Activated CD4-positive, alpha-beta memory T cell treated with anti-CD3 and anti-CD28 coated beads for 36 hours (primary cell): ENCODE measurements around the gene CMTM4. TPM values are rescaled to one million over a fixed set of nuclear protein-coding genes. Genes with fewer than 3 reads are reported as not detected.
A peak's percentile ranks its signal among the peaks of the same experiment; 100 is the strongest.

Experiments used
- CTCF ChIA-PET: fragments of 350-600 bp; sonication (Branson Sonifier 250); formaldehyde crosslinking; loops from one replicate; lab custom pipeline; 2021; ENCODE audit warnings: antibody characterized with exemption, inconsistent platforms; lab: Charles Lee
- POLR2A ChIA-PET: fragments of 350-600 bp; sonication (Branson Sonifier 250); formaldehyde crosslinking; loops from one replicate; lab custom pipeline; 2021; ENCODE audit warnings: antibody characterized with exemption; lab: Charles Lee
- DNase-seq: peaks from one replicate; pipeline ENCODE4 v3.0.0-alpha.2; 2020
- H3K27ac Mint-ChIP-seq: one replicate; pipeline ENCODE4 v1.8.0; 2021; ENCODE audit warnings: mixed read lengths
- H3K27me3 Mint-ChIP-seq: one replicate; pipeline ENCODE4 v1.8.0; 2021; ENCODE audit warnings: mixed read lengths
- H3K36me3 Mint-ChIP-seq: one replicate; pipeline ENCODE4 v1.8.0; 2021; ENCODE audit warnings: mixed read lengths
- H3K4me1 Mint-ChIP-seq: one replicate; pipeline ENCODE4 v1.8.0; 2021; ENCODE audit warnings: low read depth, mixed read lengths
- H3K4me3 Mint-ChIP-seq: one replicate; pipeline ENCODE4 v1.8.0; 2021; ENCODE audit warnings: mild to moderate bottlenecking, mixed read lengths
- H3K9me3 Mint-ChIP-seq: one replicate; pipeline ENCODE4 v1.8.0; 2021; ENCODE audit warnings: mixed read lengths
- intact Hi-C: fragments of 100-400 bp; cut with micrococcal nuclease; formaldehyde crosslinking; loops from one replicate; pipeline ENCODE4 v1.15.1; 2023
- total RNA-seq, 2 experiments: library from RNA; stranded (reverse); gene quantifications; one replicate each; pipeline ENCODE4 v1.2.3, GENCODE V29; 2021

Gene CMTM4
- total RNA-seq, 2 experiments from 2014 or later = 2.8 to 4.1 TPM

- CTCF ChIA-PET = interaction anchor here (1.2 kb wide), 1 partner anchor 44 kb away, joined by 3 read pairs; no protein-coding TSS in a partner anchor
- Mint-ChIP-seq H3K4me3 (no peak overlapping the region), H3K4me1 (no peaks in the 10 kb centered on the region), H3K27me3 (no peaks in the 10 kb centered on the region), H3K27ac (no peak overlapping the region), H3K36me3 (peaks cover 24% of the 10 kb centered on the region), H3K9me3 (no peaks in the 10 kb centered on the region)
- intact Hi-C loops = no loop called here
- DNase-seq = no peak
- POLR2A ChIA-PET = no interaction called here
Measured at GRCh38 chr16:66720766-66721165, 24.2 kb upstream of the CMTM4 start.

- Mint-ChIP-seq H3K9me3 (no peaks in the 10 kb centered on the region), H3K4me1 (no peaks in the 10 kb centered on the region), H3K4me3 (no peak overlapping the region), H3K36me3 (peaks cover 16% of the 10 kb centered on the region), H3K27ac (no peak overlapping the region), H3K27me3 (no peaks in the 10 kb centered on the region)
- intact Hi-C loops = no loop called here
- ChIA-PET POLR2A (no interaction called here), CTCF (no interaction called here)
- no peak for DNase-seq
Measured at GRCh38 chr16:66719246-66719645, 22.7 kb upstream of the CMTM4 start.

GRCh38 chr16:66717776-66718175 is 21.2 kb upstream of the CMTM4 start:
- Mint-ChIP-seq H3K27ac (no peak overlapping the region), H3K9me3 (no peaks in the 10 kb centered on the region), H3K4me3 (no peak overlapping the region), H3K27me3 (no peaks in the 10 kb centered on the region), H3K36me3 (peaks cover 4% of the 10 kb centered on the region), H3K4me1 (no peaks in the 10 kb centered on the region)
- CTCF ChIA-PET = interaction anchor here (2.3 kb wide), 1 partner anchor 23 kb away, joined by 5 read pairs; no protein-coding TSS in a partner anchor
- no peak for DNase-seq
- POLR2A ChIA-PET = no interaction called here
- intact Hi-C loops = no loop called here

GRCh38 chr16:66717112-66717675 is 20.7 kb upstream of the CMTM4 start:
- H3K36me3 Mint-ChIP-seq = peaks cover 4% of the 10 kb centered on the region
- ChIA-PET CTCF (interaction anchor here (2.3 kb wide), 1 partner anchor 23 kb away, joined by 5 read pairs; no protein-coding TSS in a partner anchor), POLR2A (no interaction called here)
- H3K4me1 Mint-ChIP-seq = no peaks in the 10 kb centered on the region
- no peaks in the 10 kb centered on the region for H3K9me3 Mint-ChIP-seq
- intact Hi-C loops = no loop called here
- H3K4me3 Mint-ChIP-seq = no peak overlapping the region
- no peak overlapping the region for H3K27ac Mint-ChIP-seq
- peak; percentile 29 for DNase-seq
- no peaks in the 10 kb centered on the region for H3K27me3 Mint-ChIP-seq

DNA sequence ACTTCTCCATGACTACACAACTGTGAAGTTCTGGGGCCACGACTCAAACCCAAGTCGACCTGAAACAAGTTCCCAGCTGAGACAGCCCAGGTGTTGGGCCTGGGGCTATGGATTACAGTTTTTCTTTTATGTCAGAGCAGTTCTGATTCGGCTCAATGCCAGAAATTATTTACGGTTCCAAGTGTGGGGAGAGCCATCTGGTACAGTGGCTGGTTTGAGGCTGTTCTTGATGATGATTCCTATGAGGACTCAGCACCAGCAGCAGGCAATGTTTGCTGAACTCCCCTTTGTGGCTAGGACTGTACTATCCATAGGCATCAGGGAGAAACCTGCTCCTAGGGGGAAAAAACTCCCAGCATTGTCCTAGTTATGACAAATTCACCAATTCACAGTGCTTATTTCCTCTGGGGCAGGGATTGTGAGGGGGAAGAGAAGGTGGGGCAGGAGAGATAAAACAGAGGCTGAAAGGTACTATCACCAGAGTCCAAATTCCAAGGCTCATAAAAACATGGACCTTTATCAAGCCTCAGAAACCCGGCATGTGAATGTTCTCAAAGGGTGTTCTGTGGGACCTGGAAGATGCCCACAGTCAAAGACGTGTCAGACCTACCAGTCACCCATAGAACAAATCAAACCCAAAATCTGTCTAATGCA is 18.2 kb upstream of the CMTM4 start:
- no peaks in the 10 kb centered on the region for H3K27me3 Mint-ChIP-seq
- peaks cover 2% of the 10 kb centered on the region for H3K36me3 Mint-ChIP-seq
- no peak for DNase-seq
- no peak overlapping the region for H3K27ac Mint-ChIP-seq
- H3K9me3 Mint-ChIP-seq = no peaks in the 10 kb centered on the region
- intact Hi-C loops = no loop called here
- ChIA-PET CTCF (interaction anchor here (1.3 kb wide), 1 partner anchor 64 kb away, joined by 6 read pairs; no protein-coding TSS in a partner anchor), POLR2A (no interaction called here)
- H3K4me3 Mint-ChIP-seq = no peak overlapping the region
- H3K4me1 Mint-ChIP-seq = no peaks in the 10 kb centered on the region

- ChIA-PET POLR2A (interaction anchor here (0.6 kb wide), 1 partner anchor 23 kb away, joined by 4 read pairs; no protein-coding TSS in a partner anchor), CTCF (interaction anchor here (1.6 kb wide), 1 partner anchor 26 kb away, joined by 4 read pairs; no protein-coding TSS in a partner anchor)
- DNase-seq = no peak
- no peaks in the 10 kb centered on the region for H3K9me3 Mint-ChIP-seq
- no peak overlapping the region for H3K27ac Mint-ChIP-seq
- H3K36me3 Mint-ChIP-seq = peaks cover 2% of the 10 kb centered on the region
- H3K4me3 Mint-ChIP-seq = no peak overlapping the region
- no peaks in the 10 kb centered on the region for H3K27me3 Mint-ChIP-seq
- no peaks in the 10 kb centered on the region for H3K4me1 Mint-ChIP-seq
- intact Hi-C loops = no loop called here
Measured at GRCh38 chr16:66714062-66714461, 17.5 kb upstream of the CMTM4 start.

- no peak for DNase-seq
- H3K27ac Mint-ChIP-seq = no peak overlapping the region
- no peaks in the 10 kb centered on the region for H3K27me3 Mint-ChIP-seq
- intact Hi-C loops = no loop called here
- H3K36me3 Mint-ChIP-seq = no peaks in the 10 kb centered on the region
- no peaks in the 10 kb centered on the region for H3K9me3 Mint-ChIP-seq
- ChIA-PET POLR2A (no interaction called here), CTCF (interaction anchor here (0.7 to 1.6 kb wide), 4 partner anchors 15 to 307 kb away, joined by 3 to 4 read pairs (median 3); no protein-coding TSS in a partner anchor)
- H3K4me3 Mint-ChIP-seq = no peak overlapping the region
- no peaks in the 10 kb centered on the region for H3K4me1 Mint-ChIP-seq
Measured at GRCh38 chr16:66713076-66713475, 16.5 kb upstream of the CMTM4 start.

GRCh38 chr16:66712512-66712911 is 16.0 kb upstream of the CMTM4 start:
- no peaks in the 10 kb centered on the region for H3K9me3 Mint-ChIP-seq
- no peaks in the 10 kb centered on the region for H3K27me3 Mint-ChIP-seq
- no peak overlapping the region for H3K27ac Mint-ChIP-seq
- ChIA-PET CTCF (interaction anchor here (0.7 to 1.2 kb wide), 3 partner anchors 16 to 306 kb away, joined by 3 read pairs; no protein-coding TSS in a partner anchor), POLR2A (no interaction called here)
- DNase-seq = no peak
- no peak overlapping the region for H3K4me3 Mint-ChIP-seq
- H3K4me1 Mint-ChIP-seq = no peaks in the 10 kb centered on the region
- no peaks in the 10 kb centered on the region for H3K36me3 Mint-ChIP-seq
- intact Hi-C loops = no loop called here

- no peaks in the 10 kb centered on the region for H3K9me3 Mint-ChIP-seq
- H3K36me3 Mint-ChIP-seq = no peaks in the 10 kb centered on the region
- no peak overlapping the region for H3K4me3 Mint-ChIP-seq
- no peaks in the 10 kb centered on the region for H3K4me1 Mint-ChIP-seq
- no peak for DNase-seq
- H3K27ac Mint-ChIP-seq = no peak overlapping the region
- intact Hi-C loops = no loop called here
- CTCF ChIA-PET = no interaction called here
- POLR2A ChIA-PET = no interaction called here
- no peaks in the 10 kb centered on the region for H3K27me3 Mint-ChIP-seq
Measured at GRCh38 chr16:66711581-66711980, 15.0 kb upstream of the CMTM4 start.

DNA sequence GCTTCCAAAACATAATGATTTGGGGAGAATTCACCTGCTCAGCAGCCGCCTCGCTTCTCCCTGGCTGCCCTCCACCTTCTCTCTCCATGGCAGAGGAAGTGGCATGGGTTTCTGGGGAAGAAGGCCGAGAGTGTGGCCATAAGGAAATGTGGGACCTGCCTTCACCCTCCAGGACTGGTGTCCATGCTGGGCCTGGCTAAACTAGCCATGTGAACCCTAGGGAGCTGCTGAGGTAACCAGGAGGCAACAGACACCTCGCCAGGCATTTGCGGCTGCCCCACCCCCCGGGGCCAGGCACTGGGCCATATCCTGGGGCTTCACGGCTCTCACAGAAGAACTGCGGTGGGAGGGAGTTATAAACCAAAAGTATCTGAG is 9.9 kb upstream of the CMTM4 start:
- no peak for DNase-seq
- Mint-ChIP-seq H3K4me3 (no peak overlapping the region), H3K9me3 (no peaks in the 10 kb centered on the region), H3K36me3 (no peaks in the 10 kb centered on the region), H3K27me3 (no peaks in the 10 kb centered on the region), H3K27ac (no peak overlapping the region), H3K4me1 (no peaks in the 10 kb centered on the region)
- intact Hi-C loops = no loop called here
- CTCF ChIA-PET = no interaction called here
- POLR2A ChIA-PET = no interaction called here

GRCh38 chr16:66705790-66706505 is 9.4 kb upstream of the CMTM4 start:
- no peak overlapping the region for H3K4me3 Mint-ChIP-seq
- H3K4me1 Mint-ChIP-seq = no peaks in the 10 kb centered on the region
- no peak overlapping the region for H3K27ac Mint-ChIP-seq
- no peak for DNase-seq
- POLR2A ChIA-PET = no interaction called here
- H3K36me3 Mint-ChIP-seq = no peaks in the 10 kb centered on the region
- H3K9me3 Mint-ChIP-seq = no peaks in the 10 kb centered on the region
- no peaks in the 10 kb centered on the region for H3K27me3 Mint-ChIP-seq
- intact Hi-C loops = no loop called here
- CTCF ChIA-PET = no interaction called here
